ENCODE data around the gene ANO9.

- no peak for TF ChIP-seq POLR2A (IDR thresholded peaks at IDR 0.05)
- no peak for TF ChIP-seq CTCF (IDR thresholded peaks at IDR 0.05)
These were observed 5.1 kb upstream of the ANO9 start for GRCh38 chr11:446891-447290.
